HL-60 (cell line): Measurements from ENCODE around the gene SLC6A11.

Experiments used
- CTCF ChIP-seq: IDR thresholded peaks from one replicate; pipeline ENCODE4 v1.5.1; 2011; ENCODE audit warnings: low read length, control low read depth, inconsistent platforms; ENCODE audit not compliant: insufficient read depth
- POLR2AphosphoS5 ChIP-seq: IDR thresholded peaks from 2 replicates; pipeline ENCODE4 v1.6.1; 2012; ENCODE audit warnings: low read depth
- REST ChIP-seq: IDR thresholded peaks from 2 replicates; pipeline ENCODE4 v1.6.1; 2012; ENCODE audit warnings: low read depth; ENCODE audit not compliant: insufficient replicate concordance

DNA sequence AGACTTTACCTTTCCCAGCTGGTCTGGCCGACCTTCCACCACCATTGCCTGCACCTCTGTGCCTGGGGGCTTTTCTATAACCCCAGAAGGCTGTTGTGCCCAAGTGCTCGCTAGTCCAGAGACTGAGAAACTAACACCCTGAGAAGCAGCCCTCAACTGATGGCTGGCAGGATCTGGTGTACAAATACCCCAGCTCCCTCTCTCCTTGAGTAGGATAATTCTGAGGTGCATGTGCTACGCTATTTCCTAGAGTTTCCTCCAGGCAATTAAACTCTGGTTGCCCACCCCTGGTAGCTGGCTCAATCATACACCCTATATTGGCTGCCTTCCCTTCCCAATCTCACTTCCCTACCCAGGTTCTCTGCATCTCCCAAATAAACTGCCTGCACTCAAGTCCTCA is 165.0 kb downstream of the SLC6A11 start:
- TF ChIP-seq CTCF = no peak
- no peak for TF ChIP-seq POLR2AphosphoS5
- TF ChIP-seq REST = no peak
